ENCODE results near the gene POGLUT3.

Gene POGLUT3

GRCh38 chr11:108486828-108487227 is 11.4 kb downstream of the POGLUT3 start:
- H3K36me3 Mint-ChIP-seq (ENCODE audit: low read depth) = peaks cover 35% of the 10 kb centered on the region
- H3K4me1 Mint-ChIP-seq = no peaks in the 10 kb centered on the region
- no peak for ATAC-seq
- H3K27ac Mint-ChIP-seq = no peak overlapping the region
- DNase-seq = no peak
- H3K27me3 Mint-ChIP-seq = no peaks in the 10 kb centered on the region
- no peak overlapping the region for H3K4me3 Mint-ChIP-seq
- H3K9me3 Mint-ChIP-seq = no peaks in the 10 kb centered on the region

GRCh38 chr11:108486331-108486730 is 11.9 kb downstream of the POGLUT3 start:
- no peak for DNase-seq
- ATAC-seq = no peak
- H3K9me3 Mint-ChIP-seq = no peaks in the 10 kb centered on the region
- H3K27me3 Mint-ChIP-seq = no peaks in the 10 kb centered on the region
- no peak overlapping the region for H3K4me3 Mint-ChIP-seq
- H3K36me3 Mint-ChIP-seq (ENCODE audit: low read depth) = peaks cover 35% of the 10 kb centered on the region
- no peaks in the 10 kb centered on the region for H3K4me1 Mint-ChIP-seq
- no peak overlapping the region for H3K27ac Mint-ChIP-seq

GRCh38 chr11:108483163-108483562 is 15.0 kb downstream of the POGLUT3 start:
- no peak overlapping the region for H3K27ac Mint-ChIP-seq
- DNase-seq = no peak
- no peak for ATAC-seq
- H3K27me3 Mint-ChIP-seq = no peaks in the 10 kb centered on the region
- H3K9me3 Mint-ChIP-seq = no peaks in the 10 kb centered on the region
- H3K4me3 Mint-ChIP-seq = no peak overlapping the region
- peaks cover 33% of the 10 kb centered on the region for H3K36me3 Mint-ChIP-seq (ENCODE audit: low read depth)
- H3K4me1 Mint-ChIP-seq = no peaks in the 10 kb centered on the region

- ATAC-seq (no peak), DNase-seq (no peak)
- Mint-ChIP-seq H3K36me3 (ENCODE audit: low read depth) (peaks cover 7% of the 10 kb centered on the region), H3K9me3 (no peaks in the 10 kb centered on the region), H3K4me1 (no peaks in the 10 kb centered on the region), H3K27me3 (no peaks in the 10 kb centered on the region), H3K27ac (no peak overlapping the region), H3K4me3 (no peak overlapping the region)
Observed at GRCh38 chr11:108474664-108475463, 23.3 kb downstream of the POGLUT3 start.

- no peaks in the 10 kb centered on the region for H3K27me3 Mint-ChIP-seq
- peaks cover 7% of the 10 kb centered on the region for H3K36me3 Mint-ChIP-seq (ENCODE audit: low read depth)
- H3K27ac Mint-ChIP-seq = no peak overlapping the region
- no peak for ATAC-seq
- H3K9me3 Mint-ChIP-seq = no peaks in the 10 kb centered on the region
- no peak overlapping the region for H3K4me3 Mint-ChIP-seq
- no peak for DNase-seq
- peaks cover 5% of the 10 kb centered on the region for H3K4me1 Mint-ChIP-seq
Observed at GRCh38 chr11:108472681-108473080, 25.5 kb downstream of the POGLUT3 start.

GRCh38 chr11:108468478-108468864 is 29.7 kb downstream of the POGLUT3 start:
- ATAC-seq (no peak), DNase-seq (no peak)
- Mint-ChIP-seq H3K27ac (peak overlapping the region; percentile 99), H3K27me3 (no peaks in the 10 kb centered on the region), H3K4me1 (peaks cover 13% of the 10 kb centered on the region), H3K36me3 (ENCODE audit: low read depth) (peaks cover 3% of the 10 kb centered on the region), H3K9me3 (no peaks in the 10 kb centered on the region), H3K4me3 (peak overlapping the region; percentile 98)

- peak; percentile 100 for ATAC-seq
- peak within 1 kb of the TSS; percentile 98 for H3K4me3 Mint-ChIP-seq
- peaks cover 13% of the 10 kb centered on the region for H3K4me1 Mint-ChIP-seq
- peak; percentile 95 for DNase-seq
- H3K27ac Mint-ChIP-seq = peak within 1 kb of the TSS; percentile 99
- no peaks in the 10 kb centered on the region for H3K9me3 Mint-ChIP-seq
- H3K27me3 Mint-ChIP-seq = no peaks in the 10 kb centered on the region
- H3K36me3 Mint-ChIP-seq (ENCODE audit: low read depth) = peaks cover 3% of the 10 kb centered on the region
Observed at GRCh38 chr11:108467091-108467823, 30.9 kb downstream of the POGLUT3 start, which contains the start of gene C11orf65. TSS of gene C11orf65 (minus strand) at chr11:108467529. CDS start at chr11:108461559, 5,970 bp downstream.

- peaks cover 13% of the 10 kb centered on the region for H3K4me1 Mint-ChIP-seq
- H3K36me3 Mint-ChIP-seq (ENCODE audit: low read depth) = peaks cover 3% of the 10 kb centered on the region
- ATAC-seq (no peak), DNase-seq (no peak)
- H3K4me3 Mint-ChIP-seq = peak overlapping the region; percentile 98
- H3K9me3 Mint-ChIP-seq = no peaks in the 10 kb centered on the region
- no peaks in the 10 kb centered on the region for H3K27me3 Mint-ChIP-seq
- peak overlapping the region; percentile 99 for H3K27ac Mint-ChIP-seq
Observed at GRCh38 chr11:108466405-108466804, 31.8 kb downstream of the POGLUT3 start.

- no peak for DNase-seq
- Mint-ChIP-seq H3K36me3 (ENCODE audit: low read depth) (peaks cover 7% of the 10 kb centered on the region), H3K4me3 (no peak overlapping the region), H3K4me1 (no peaks in the 10 kb centered on the region), H3K9me3 (peaks cover 16% of the 10 kb centered on the region), H3K27me3 (no peaks in the 10 kb centered on the region), H3K27ac (no peak overlapping the region)
- ATAC-seq = no peak
Observed at GRCh38 chr11:108453207-108453835, 44.9 kb downstream of the POGLUT3 start.
